HepG2 (cell line): Measurements from ENCODE around the gene SCARB2. TPM values are rescaled to one million over a fixed set of nuclear protein-coding genes. Genes with fewer than 3 reads are reported as not detected.

Experiments
- FOXA1 ChIP-seq, 2 experiments: fragments of 450-650 bp in 1 of 2; sonication (generic) in 1 of 2; formaldehyde crosslinking in 1 of 2; IDR thresholded peaks; 2 replicates each; pipeline versions ENCODE4 v1.4.0 to v1.6.1; 2016 to 2020; ENCODE audit warnings: missing genetic modification reagents in 1 of 2
- GABPA ChIP-seq, 2 experiments: IDR thresholded peaks; 2 replicates each; pipeline ENCODE4 v1.6.1; 2011 to 2016; ENCODE audit warnings: low read depth in 2 of 2, low read length in 1 of 2, missing biosample characterization in 1 of 2, missing genetic modification characterization in 1 of 2
- HDAC2 ChIP-seq: sonication (generic); formaldehyde crosslinking; IDR thresholded peaks from 2 replicates; pipeline ENCODE4 v1.4.0; 2020; ENCODE audit warnings: missing genetic modification reagents
- ISL2 ChIP-seq: sonication (generic); formaldehyde crosslinking; IDR thresholded peaks from 2 replicates; pipeline ENCODE4 v1.5.0; 2020; ENCODE audit warnings: missing genetic modification reagents
- SOX13 ChIP-seq, 3 experiments: fragments of 450-650 bp in 1 of 3; sonication (generic) in 1 of 3; formaldehyde crosslinking in 1 of 3; IDR thresholded peaks in 2 of 3; conservative IDR thresholded peaks in 1 of 3; 2 replicates each; pipeline versions ENCODE4 v1.5.0 to v1.6.1; 2016 to 2020; ENCODE audit warnings: antibody characterized with exemption in 1 of 3, mild to moderate bottlenecking in 1 of 3, missing compliant biosample characterization in 1 of 3, missing genetic modification reagents in 1 of 3, moderate library complexity in 1 of 3
- SOX6 ChIP-seq, 2 experiments: fragments of 450-650 bp in 1 of 2; sonication (generic) in 1 of 2; formaldehyde crosslinking in 1 of 2; IDR thresholded peaks; 2 replicates each; pipeline versions ENCODE4 v1.4.0 to v1.6.1; 2017 to 2020; ENCODE audit warnings: antibody characterized with exemption in 1 of 2, mild to moderate bottlenecking in 1 of 2, missing genetic modification reagents in 1 of 2
- XRCC5 ChIP-seq: fragments of 200-400 bp; formaldehyde crosslinking; optimal IDR thresholded peaks from 2 replicates; pipeline ENCODE3; 2017; ENCODE audit warnings: mild to moderate bottlenecking, low read length
- ZBTB3 ChIP-seq: sonication (generic); formaldehyde crosslinking; IDR thresholded peaks from 2 replicates; pipeline ENCODE4 v1.4.0; 2020; ENCODE audit warnings: low read depth, mild to moderate bottlenecking, moderate library complexity, missing genetic modification reagents, borderline replicate concordance
- ZMYM4 ChIP-seq: sonication (generic); formaldehyde crosslinking; IDR thresholded peaks from 2 replicates; pipeline ENCODE4 v1.8.1; 2023; ENCODE audit warnings: mild to moderate bottlenecking, missing genetic modification reagents
- ZNF224 ChIP-seq: sonication (generic); formaldehyde crosslinking; IDR thresholded peaks from 2 replicates; pipeline ENCODE4 v1.5.0; 2020; ENCODE audit warnings: mild to moderate bottlenecking, missing genetic modification reagents
- ZNF296 ChIP-seq: sonication (generic); formaldehyde crosslinking; conservative IDR thresholded peaks from 2 replicates; pipeline ENCODE4 v1.5.0; 2020; ENCODE audit warnings: mild to moderate bottlenecking, missing genetic modification reagents
- ZNF660 ChIP-seq: sonication (generic); formaldehyde crosslinking; IDR thresholded peaks from 2 replicates; pipeline ENCODE4 v1.5.1; 2020; ENCODE audit warnings: mild to moderate bottlenecking, low read depth, missing genetic modification reagents, borderline replicate concordance
- ZNF746 ChIP-seq: sonication (generic); formaldehyde crosslinking; IDR thresholded peaks from 2 replicates; pipeline ENCODE4 v1.8.0; 2022; ENCODE audit warnings: mild to moderate bottlenecking, missing genetic modification reagents
- ZSCAN31 ChIP-seq: sonication (generic); formaldehyde crosslinking; IDR thresholded peaks from 2 replicates; pipeline ENCODE4 v1.5.0; 2020; ENCODE audit warnings: low read depth, mild to moderate bottlenecking, missing genetic modification reagents
- polyA plus RNA-seq, 8 experiments: library from polyadenylated mRNA; depleted of rRNA in 3 of 8; stranded (reverse) in 7 of 8; unstranded in 1 of 8; fragments of >200 nt; fragmentation: Illumina TruSeq in 4 of 8; extraction: Trizol in 4 of 8; gene quantifications; 2 replicates each; pipeline versions ENCODE4 v1.2.1 to v1.2.3, GENCODE V29; 2011 to 2016; ENCODE audit warnings: low read depth in 4 of 8, missing spikeins in 1 of 8, mixed read lengths in 1 of 8; ENCODE audit not compliant: insufficient read depth in 1 of 8
- total RNA-seq, 5 experiments: library from RNA; depleted of rRNA; stranded (reverse); fragments of >200 nt; fragmentation: Illumina TruSeq; extraction: Trizol; gene quantifications; 2 replicates each; pipeline ENCODE4 v1.2.3, GENCODE V29; 2016; ENCODE audit warnings: low read depth in 1 of 5
- TF ChIP-seq, protein P1 (sequence below): sonication (generic); formaldehyde crosslinking; IDR thresholded peaks from 2 replicates; pipeline ENCODE4 v1.4.0; 2020; ENCODE audit warnings: missing genetic modification reagents, borderline replicate concordance
- TF ChIP-seq, protein P2 (sequence below): sonication (generic); formaldehyde crosslinking; IDR thresholded peaks from 2 replicates; pipeline ENCODE4 v1.8.1; 2023; ENCODE audit warnings: mild to moderate bottlenecking, moderate library complexity, missing genetic modification reagents
- TF ChIP-seq, protein P3 (sequence below): sonication (generic); formaldehyde crosslinking; IDR thresholded peaks from 2 replicates; pipeline ENCODE4 v1.4.0; 2020; ENCODE audit warnings: low read depth, missing genetic modification reagents

Gene SCARB2
- total and polyA plus RNA-seq, 2 of the 13 experiments (the other 11 are each of a cell fraction or from before 2014, with no cell fraction given) = 40.6 to 43.4 TPM

DNA sequence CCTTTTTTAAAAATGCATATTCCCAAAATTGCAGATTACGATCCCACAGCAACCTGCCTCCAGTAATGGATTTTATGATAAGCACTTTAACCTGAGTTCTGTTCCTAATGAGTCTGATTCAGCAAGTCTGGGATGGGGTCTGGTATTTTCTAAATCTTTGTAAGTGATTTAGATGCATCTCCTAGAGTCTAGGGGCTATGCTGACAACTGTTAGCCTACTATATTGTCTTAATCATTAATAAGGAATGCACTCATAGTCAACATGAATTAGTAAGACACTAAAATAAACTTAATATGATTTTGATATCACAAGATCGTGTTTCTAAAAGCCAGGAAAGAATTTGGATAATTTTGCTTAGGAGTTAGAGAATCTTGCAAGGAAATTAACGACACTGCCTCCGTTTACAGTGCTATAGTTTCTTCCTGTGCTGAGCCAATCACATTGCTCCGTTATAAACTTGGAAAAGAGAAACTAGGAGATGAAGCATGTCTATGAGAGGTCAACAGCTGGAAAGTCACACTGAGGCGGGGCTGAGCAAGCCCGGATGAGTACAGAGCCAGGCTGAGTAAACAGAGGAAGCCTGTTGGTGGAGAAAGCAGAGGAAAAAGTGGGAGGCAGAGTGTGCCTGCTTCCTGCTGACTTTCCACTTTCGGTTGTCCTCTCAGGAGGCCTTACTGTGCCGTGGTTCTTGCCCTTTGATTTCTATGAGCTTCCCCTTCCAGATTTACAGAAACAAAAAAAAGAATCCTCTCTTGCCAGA is 5.4 kb downstream of the SCARB2 start (continued):
- TF ChIP-seq, protein P1, sequence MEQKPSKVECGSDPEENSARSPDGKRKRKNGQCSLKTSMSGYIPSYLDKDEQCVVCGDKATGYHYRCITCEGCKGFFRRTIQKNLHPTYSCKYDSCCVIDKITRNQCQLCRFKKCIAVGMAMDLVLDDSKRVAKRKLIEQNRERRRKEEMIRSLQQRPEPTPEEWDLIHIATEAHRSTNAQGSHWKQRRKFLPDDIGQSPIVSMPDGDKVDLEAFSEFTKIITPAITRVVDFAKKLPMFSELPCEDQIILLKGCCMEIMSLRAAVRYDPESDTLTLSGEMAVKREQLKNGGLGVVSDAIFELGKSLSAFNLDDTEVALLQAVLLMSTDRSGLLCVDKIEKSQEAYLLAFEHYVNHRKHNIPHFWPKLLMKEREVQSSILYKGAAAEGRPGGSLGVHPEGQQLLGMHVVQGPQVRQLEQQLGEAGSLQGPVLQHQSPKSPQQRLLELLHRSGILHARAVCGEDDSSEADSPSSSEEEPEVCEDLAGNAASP (CRISPR knock-in tag) = 0 out of 2 replicates have a peak, but pooled peaks have one; percentile 20
- TF ChIP-seq FOXA1 (IDR thresholded peaks at IDR 0.05) (peak; percentile 53; the same call in 1 of the 2 replicates), FOXA1 (CRISPR knock-in tag; IDR thresholded peaks at IDR 0.05) (peak; percentile 98), GABPA (IDR thresholded peaks at IDR 0.05; ENCODE audit: low read depth, low read length) (no peak), GABPA (CRISPR knock-in tag; IDR thresholded peaks at IDR 0.05; ENCODE audit: low read depth) (peak; percentile 56), HDAC2 (peak; percentile 79), ISL2 (CRISPR knock-in tag) (peak; percentile 63), ZSCAN31 (CRISPR knock-in tag) (0 out of 2 replicates have a peak, but pooled peaks have one; percentile 28), SOX13 (IDR thresholded peaks at IDR 0.05) (no peak), SOX13 (CRISPR knock-in tag; conservative IDR thresholded peaks at IDR 0.05 in 1 of 2, IDR thresholded peaks at IDR 0.05 in 1 of 2) (peak in 1 of 2 experiments; percentile 62; a peak in 1 of 4 replicates), ZNF224 (CRISPR knock-in tag) (no peak), ZNF746 (CRISPR knock-in tag) (no peak), XRCC5 (peak; percentile 58), ZBTB3 (CRISPR knock-in tag) (no peak), ZNF660 (CRISPR knock-in tag) (no peak), SOX6 (IDR thresholded peaks at IDR 0.05) (no peak), SOX6 (CRISPR knock-in tag; IDR thresholded peaks at IDR 0.05) (peak; percentile 51), ZMYM4 (CRISPR knock-in tag) (peak; percentile 75), ZNF296 (CRISPR knock-in tag) (no peak)
- TF ChIP-seq, protein P2, sequence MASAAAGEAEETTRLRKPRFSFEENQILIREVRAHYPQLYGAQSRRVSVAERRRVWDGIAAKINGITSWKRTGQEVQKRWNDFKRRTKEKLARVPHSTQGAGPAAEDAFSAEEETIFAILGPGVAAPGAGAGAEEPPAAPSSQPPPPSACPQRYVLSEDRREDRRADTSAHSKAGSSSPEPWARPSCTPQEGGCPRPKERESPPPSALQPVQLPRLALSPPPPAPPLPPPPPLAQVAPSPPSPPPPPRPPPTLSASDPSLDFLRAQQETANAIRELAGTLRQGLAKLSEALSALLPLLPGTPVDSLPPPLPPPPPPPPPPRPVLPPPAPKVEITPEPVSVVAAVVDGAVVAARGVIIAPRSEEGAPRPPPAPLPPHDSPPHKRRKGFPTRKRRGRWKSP = peak; percentile 34; the same call in 1 of the 2 replicates
- TF ChIP-seq, protein P3, sequence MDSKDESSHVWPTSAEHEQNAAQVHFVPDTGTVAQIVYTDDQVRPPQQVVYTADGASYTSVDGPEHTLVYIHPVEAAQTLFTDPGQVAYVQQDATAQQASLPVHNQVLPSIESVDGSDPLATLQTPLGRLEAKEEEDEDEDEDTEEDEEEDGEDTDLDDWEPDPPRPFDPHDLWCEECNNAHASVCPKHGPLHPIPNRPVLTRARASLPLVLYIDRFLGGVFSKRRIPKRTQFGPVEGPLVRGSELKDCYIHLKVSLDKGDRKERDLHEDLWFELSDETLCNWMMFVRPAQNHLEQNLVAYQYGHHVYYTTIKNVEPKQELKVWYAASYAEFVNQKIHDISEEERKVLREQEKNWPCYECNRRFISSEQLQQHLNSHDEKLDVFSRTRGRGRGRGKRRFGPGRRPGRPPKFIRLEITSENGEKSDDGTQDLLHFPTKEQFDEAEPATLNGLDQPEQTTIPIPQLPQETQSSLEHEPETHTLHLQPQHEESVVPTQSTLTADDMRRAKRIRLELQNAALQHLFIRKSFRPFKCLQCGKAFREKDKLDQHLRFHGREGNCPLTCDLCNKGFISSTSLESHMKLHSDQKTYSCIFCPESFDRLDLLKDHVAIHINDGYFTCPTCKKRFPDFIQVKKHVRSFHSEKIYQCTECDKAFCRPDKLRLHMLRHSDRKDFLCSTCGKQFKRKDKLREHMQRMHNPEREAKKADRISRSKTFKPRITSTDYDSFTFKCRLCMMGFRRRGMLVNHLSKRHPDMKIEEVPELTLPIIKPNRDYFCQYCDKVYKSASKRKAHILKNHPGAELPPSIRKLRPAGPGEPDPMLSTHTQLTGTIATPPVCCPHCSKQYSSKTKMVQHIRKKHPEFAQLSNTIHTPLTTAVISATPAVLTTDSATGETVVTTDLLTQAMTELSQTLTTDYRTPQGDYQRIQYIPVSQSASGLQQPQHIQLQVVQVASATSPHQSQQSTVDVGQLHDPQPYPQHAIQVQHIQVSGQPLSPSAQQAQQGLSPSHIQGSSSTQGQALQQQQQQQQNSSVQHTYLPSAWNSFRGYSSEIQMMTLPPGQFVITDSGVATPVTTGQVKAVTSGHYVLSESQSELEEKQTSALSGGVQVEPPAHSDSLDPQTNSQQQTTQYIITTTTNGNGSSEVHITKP (CRISPR knock-in tag) = no peak
